Activated CD4-positive, alpha-beta T cell treated with anti-CD3 and anti-CD28 coated beads, Interleukin-2, amount 10 ng/mL, durations not matched to agents 7 days and 5 days (primary cell): ENCODE results near the gene KLK12. TPM values are rescaled to one million over a fixed set of nuclear protein-coding genes. Genes with fewer than 3 reads are reported as not detected.
A peak's percentile ranks its signal among the peaks of the same experiment; 100 is the strongest.

Source experiments
- CTCF ChIA-PET: fragments of 350-600 bp; sonication (Branson Sonifier 250); formaldehyde crosslinking; loops from one replicate; lab custom pipeline; 2021; ENCODE audit warnings: antibody characterized with exemption; lab: Charles Lee
- POLR2A ChIA-PET: fragments of 350-600 bp; sonication (Branson Sonifier 250); formaldehyde crosslinking; loops from one replicate; lab custom pipeline; 2021; ENCODE audit warnings: antibody characterized with exemption; lab: Charles Lee
- DNase-seq: peaks from one replicate; pipeline ENCODE4 v3.0.0-alpha.2; 2020
- H3K27ac Mint-ChIP-seq: one replicate; pipeline ENCODE4 v1.8.0; 2021; ENCODE audit warnings: mild to moderate bottlenecking, moderate library complexity, mixed read lengths
- H3K27me3 Mint-ChIP-seq: one replicate; pipeline ENCODE4 v1.8.0; 2021; ENCODE audit warnings: mixed read lengths
- H3K36me3 Mint-ChIP-seq: one replicate; pipeline ENCODE4 v1.8.0; 2021; ENCODE audit warnings: low read depth, mixed read lengths
- H3K4me1 Mint-ChIP-seq: one replicate; pipeline ENCODE4 v1.8.0; 2021; ENCODE audit warnings: mixed read lengths
- H3K4me3 Mint-ChIP-seq: one replicate; pipeline ENCODE4 v1.8.0; 2021; ENCODE audit warnings: mild to moderate bottlenecking, moderate library complexity, mixed read lengths
- H3K9me3 Mint-ChIP-seq: one replicate; pipeline ENCODE4 v1.8.0; 2021; ENCODE audit warnings: mixed read lengths
- total RNA-seq, 2 experiments: library from RNA; stranded (reverse); gene quantifications; one replicate each; pipeline ENCODE4 v1.2.3, GENCODE V29; 2021

The KLK12 gene
- total RNA-seq, 2 experiments from 2014 or later: not detected

DNA sequence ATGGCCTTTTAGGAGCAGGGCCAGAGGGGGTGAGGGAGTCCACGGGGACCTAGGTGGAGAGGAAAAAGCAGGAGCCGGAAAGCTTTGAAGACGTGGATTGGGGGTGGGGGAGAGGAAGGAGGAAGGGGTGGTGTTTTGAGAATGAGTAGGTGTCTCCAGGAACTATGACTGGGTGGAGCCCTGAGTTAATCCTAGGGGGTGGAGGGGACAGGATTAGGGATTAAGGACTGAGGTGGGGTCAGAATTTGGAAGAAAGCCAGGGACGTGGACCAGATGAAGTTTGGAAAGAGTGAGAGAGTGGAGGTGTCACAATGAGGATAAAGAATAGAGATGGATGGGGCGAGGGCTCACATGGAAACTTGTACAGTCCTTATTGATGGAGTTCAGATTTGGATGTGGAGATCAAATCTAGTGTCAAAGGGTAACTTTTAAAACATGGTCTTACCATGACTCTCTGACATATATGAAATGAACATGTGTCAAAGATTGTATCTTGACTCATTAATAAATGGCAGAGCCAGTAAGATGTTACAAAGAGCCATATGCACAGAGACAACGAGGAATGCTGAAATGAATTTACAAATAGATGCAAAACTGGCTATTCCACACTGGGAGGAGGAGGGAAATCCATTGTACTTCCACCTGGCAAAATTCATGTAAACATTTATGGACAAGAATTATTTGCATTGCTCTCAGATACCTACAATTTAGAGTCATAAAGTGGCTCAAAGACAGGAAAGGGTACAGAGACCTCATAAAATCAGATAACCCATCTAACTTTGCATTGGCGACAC, 31.8 kb upstream of the KLK12 start:
- H3K4me1 Mint-ChIP-seq: peaks cover 3% of the 10 kb centered on the region
- H3K27ac Mint-ChIP-seq: no peak overlapping the region
- H3K4me3 Mint-ChIP-seq: no peak overlapping the region
- ChIA-PET CTCF (interaction anchor here (0.6 to 1.0 kb wide), 2 partner anchors 34 to 157 kb away, joined by 3 read pairs; no protein-coding TSS in a partner anchor), POLR2A (no interaction called here)
- H3K36me3 Mint-ChIP-seq: no peaks in the 10 kb centered on the region
- DNase-seq: no peak
- H3K27me3 Mint-ChIP-seq: peaks cover 25% of the 10 kb centered on the region
- no peaks in the 10 kb centered on the region for H3K9me3 Mint-ChIP-seq

DNA sequence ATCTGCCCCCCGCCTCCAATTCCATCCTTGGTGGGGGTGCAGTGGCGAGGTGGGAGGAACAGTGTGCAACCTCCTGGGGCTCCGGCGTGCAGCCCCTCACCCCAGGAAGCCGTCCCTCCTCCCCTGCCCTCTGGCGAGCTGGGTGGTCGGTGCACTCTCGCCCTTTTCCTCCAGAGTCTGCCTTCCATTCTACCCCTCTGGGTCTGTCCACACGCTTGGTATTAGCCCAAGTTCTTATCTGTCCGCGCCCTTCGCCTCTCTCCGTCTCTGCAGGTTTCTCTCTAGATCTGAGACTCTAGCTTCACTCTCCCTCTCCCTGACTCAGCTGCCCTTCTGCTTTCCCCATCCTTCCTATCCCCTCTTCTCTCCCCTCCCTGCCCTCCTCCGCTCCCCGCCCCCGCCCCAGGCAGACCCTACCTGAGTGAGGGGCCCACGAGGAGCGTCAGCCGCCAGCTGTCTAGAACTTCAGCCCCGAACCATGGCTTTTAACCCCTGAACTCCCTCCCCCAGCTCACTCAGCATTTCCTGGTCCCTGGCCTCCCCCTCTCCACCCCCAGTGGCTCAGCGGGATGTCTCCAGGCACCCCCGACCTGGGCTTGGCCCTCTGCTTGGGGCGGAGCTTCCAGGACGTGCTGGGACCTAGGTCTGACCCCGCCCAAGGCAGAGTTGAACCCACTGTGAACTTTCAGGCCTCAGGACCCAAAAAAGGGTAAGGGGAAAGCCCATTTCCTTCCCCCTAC, 30.6 kb upstream of the KLK12 start:
- Mint-ChIP-seq H3K4me1 (peaks cover 3% of the 10 kb centered on the region), H3K27ac (no peak overlapping the region), H3K4me3 (no peak overlapping the region), H3K27me3 (peaks cover 30% of the 10 kb centered on the region), H3K36me3 (no peaks in the 10 kb centered on the region), H3K9me3 (no peaks in the 10 kb centered on the region)
- CTCF ChIA-PET: interaction anchor here (0.6 kb wide), 1 partner anchor 158 kb away, joined by 3 read pairs; no protein-coding TSS in a partner anchor
- no peak for DNase-seq
- POLR2A ChIA-PET: no interaction called here

DNA sequence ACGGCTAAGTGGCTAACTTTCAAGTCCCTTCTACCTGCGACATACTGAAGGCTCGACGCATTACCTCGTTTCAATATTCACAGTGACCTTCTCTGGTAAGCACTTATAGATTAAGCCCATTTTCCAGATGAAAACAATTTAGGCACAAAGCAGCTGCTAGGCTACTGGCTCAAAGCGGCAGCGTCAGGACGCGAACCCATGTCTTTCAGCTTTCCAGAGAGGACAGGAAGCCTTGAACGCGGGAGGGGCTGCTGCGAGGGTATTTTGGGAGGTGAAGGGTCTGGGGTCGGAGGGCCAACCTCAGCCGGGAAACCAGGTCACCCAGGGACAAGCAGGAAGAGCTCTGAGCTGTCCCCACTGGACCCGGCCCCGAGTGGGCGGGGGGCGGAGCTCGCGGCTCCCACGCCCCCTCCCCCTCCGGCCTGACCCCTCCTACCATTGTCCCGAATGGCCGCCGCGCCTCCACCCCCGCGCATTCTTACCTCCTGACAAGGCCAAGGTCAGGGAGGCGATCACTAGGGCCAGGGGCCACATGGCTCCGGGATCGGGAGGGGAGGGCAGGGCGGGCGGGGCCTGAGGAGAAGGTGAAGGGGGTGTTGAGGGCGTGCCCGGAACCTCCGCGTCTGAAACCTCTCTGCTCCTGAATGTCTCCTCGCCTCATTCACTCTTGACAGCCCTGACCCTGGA, 29.9 kb upstream of the KLK12 start, which contains the start of gene KLK13:
KLK13 (minus strand) TSS at position 559 of the 687 bp plus-strand sequence; CDS start at position 534, 25 bp downstream.
- Mint-ChIP-seq H3K36me3 (no peaks in the 10 kb centered on the region), H3K4me3 (no peak within 1 kb of the TSS), H3K9me3 (no peaks in the 10 kb centered on the region), H3K27me3 (peaks cover 30% of the 10 kb centered on the region), H3K4me1 (peaks cover 3% of the 10 kb centered on the region), H3K27ac (no peak within 1 kb of the TSS)
- POLR2A ChIA-PET: no interaction called here
- DNase-seq: no peak
- CTCF ChIA-PET: no interaction called here

DNA sequence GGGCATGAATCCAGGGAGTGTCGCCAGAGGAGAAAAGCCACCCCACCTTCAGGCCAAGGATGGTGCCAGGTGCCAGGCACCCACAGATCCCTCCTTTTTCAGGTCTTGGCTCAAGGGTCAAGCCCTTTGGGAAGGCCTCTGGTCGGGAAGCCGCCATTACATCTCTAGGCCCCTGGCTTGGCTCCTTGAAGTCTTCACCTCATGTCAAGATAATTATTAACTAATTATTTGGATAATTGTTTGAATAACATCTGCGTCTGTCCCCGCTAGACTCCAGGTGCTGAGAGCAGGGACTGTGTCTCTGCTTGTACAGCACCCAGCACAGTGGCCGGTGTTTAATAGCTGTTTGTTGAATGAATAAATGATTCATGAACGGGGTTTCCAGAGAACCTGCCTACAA, 28.9 kb upstream of the KLK12 start:
- H3K27ac Mint-ChIP-seq: no peak overlapping the region
- H3K4me3 Mint-ChIP-seq: no peak overlapping the region
- H3K36me3 Mint-ChIP-seq: no peaks in the 10 kb centered on the region
- ChIA-PET CTCF (interaction anchor here (1.6 kb wide), 1 partner anchor 19 kb away, joined by 5 read pairs; no protein-coding TSS in a partner anchor), POLR2A (no interaction called here)
- peaks cover 33% of the 10 kb centered on the region for H3K27me3 Mint-ChIP-seq
- no peak for DNase-seq
- H3K4me1 Mint-ChIP-seq: peaks cover 3% of the 10 kb centered on the region
- H3K9me3 Mint-ChIP-seq: no peaks in the 10 kb centered on the region

DNA sequence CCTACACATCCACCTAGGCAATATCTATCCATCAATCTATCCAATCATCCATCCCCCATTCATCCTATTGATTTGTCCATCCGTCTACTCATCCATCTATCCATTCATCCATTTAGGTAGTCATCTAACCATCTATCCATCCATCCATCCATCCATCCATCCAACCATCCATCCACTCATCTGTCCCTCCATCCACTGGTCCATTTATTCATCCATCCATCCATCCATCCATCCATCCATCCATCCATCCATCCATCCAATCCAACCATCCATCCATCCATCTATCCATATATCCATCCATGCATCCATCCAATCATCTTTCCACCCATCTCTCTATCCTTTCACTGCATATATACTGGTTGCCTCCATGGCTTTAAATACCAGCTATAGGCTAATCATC, 26.2 kb upstream of the KLK12 start:
- Mint-ChIP-seq H3K27ac (no peak overlapping the region), H3K27me3 (peaks cover 27% of the 10 kb centered on the region), H3K36me3 (no peaks in the 10 kb centered on the region), H3K4me3 (no peak overlapping the region), H3K9me3 (no peaks in the 10 kb centered on the region), H3K4me1 (peaks cover 2% of the 10 kb centered on the region)
- no peak for DNase-seq
- POLR2A ChIA-PET: no interaction called here
- CTCF ChIA-PET: no interaction called here

DNA sequence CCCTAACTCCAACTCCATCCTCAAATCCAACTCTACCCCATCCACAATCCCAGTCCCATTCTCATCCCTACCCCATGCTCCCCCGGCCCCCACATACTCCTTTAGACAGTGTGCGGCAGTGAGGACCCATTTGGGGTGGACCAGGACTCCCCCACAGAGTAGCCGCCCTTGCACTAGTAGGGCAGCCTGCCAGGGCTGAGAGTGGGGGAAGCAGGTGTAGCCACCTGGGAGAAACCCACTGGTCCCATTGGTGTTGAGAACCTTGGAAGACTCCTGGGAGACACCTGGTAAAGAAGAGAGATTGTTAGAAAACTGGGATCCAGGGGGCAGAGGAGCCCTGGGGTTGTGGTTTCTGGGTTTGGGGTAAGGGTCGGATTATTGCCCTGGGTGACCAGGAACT, 25.5 kb upstream of the KLK12 start:
- ChIA-PET CTCF (no interaction called here), POLR2A (no interaction called here)
- Mint-ChIP-seq H3K4me1 (no peaks in the 10 kb centered on the region), H3K27ac (no peak overlapping the region), H3K36me3 (no peaks in the 10 kb centered on the region), H3K9me3 (no peaks in the 10 kb centered on the region), H3K27me3 (peaks cover 28% of the 10 kb centered on the region), H3K4me3 (no peak overlapping the region)
- DNase-seq: no peak

DNA sequence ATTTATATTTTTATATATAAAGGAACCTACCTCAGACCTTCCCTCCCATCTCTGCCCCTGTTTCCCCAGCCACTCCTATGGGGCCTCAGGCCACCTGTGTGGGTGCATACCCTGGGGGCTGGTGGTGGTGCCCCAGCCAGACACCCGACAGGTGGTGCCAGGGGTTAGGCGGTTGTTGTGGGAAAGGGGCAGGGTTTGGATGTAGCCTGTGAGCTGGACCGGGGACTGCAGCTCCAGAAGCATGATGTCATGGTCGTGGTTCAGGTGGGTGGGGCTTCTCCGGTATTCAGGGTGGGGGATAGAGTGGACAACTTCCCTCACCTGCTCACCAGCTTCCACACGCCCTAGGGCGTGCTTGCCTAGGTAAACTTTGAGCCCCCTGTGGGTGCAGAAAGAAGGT, 24.9 kb upstream of the KLK12 start:
- peaks cover 25% of the 10 kb centered on the region for H3K27me3 Mint-ChIP-seq
- H3K36me3 Mint-ChIP-seq: no peaks in the 10 kb centered on the region

DNA sequence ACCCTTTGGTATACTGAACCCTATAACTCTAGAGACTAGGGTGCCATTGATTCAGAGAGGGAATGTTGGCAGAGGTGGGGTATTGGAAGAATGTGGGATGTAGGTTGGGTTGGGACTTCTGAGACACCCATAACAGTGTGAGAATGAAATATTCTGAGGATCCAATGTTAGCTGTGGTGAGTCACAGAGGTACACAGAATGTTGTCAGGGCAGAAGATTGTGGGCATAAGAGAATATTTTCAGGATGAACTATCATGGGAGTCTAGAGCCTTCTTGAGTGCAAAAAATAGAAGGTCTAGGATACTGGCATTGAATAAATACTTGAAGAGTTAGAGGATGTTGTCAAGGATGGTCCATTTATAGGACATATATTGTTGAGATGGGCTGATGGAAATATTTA, 21.1 kb upstream of the KLK12 start:
- Mint-ChIP-seq H3K4me3 (no peak overlapping the region), H3K9me3 (no peaks in the 10 kb centered on the region), H3K27me3 (peaks cover 29% of the 10 kb centered on the region), H3K36me3 (no peaks in the 10 kb centered on the region), H3K27ac (no peak overlapping the region), H3K4me1 (no peaks in the 10 kb centered on the region)
- POLR2A ChIA-PET: no interaction called here
- no peak for DNase-seq
- CTCF ChIA-PET: no interaction called here

More for the DNA sequence above, 24.9 kb upstream of the KLK12 start:
- no peaks in the 10 kb centered on the region for H3K9me3 Mint-ChIP-seq
- H3K4me1 Mint-ChIP-seq: no peaks in the 10 kb centered on the region
- no peak for DNase-seq
- ChIA-PET POLR2A (no interaction called here), CTCF (no interaction called here)
- no peak overlapping the region for H3K27ac Mint-ChIP-seq
- no peak overlapping the region for H3K4me3 Mint-ChIP-seq

DNA sequence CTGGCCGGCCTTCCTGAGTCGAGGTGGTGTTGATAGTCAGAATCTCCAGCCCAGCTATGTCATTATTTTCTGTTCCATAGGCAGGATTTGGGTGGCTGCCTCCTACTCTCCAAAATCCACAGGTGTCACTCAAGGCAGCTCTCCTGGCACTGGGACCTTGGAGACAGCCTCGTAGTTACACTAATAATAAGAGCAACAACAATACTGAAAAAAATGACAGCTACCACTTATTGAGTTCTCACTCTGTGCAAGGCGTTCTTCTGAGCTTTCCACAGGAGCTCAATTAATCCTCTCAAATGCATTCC, 12.2 kb upstream of the KLK12 start:
- CTCF ChIA-PET: no interaction called here
- H3K4me1 Mint-ChIP-seq: no peaks in the 10 kb centered on the region
- no peak overlapping the region for H3K4me3 Mint-ChIP-seq
- no peaks in the 10 kb centered on the region for H3K9me3 Mint-ChIP-seq
- peaks cover 8% of the 10 kb centered on the region for H3K27me3 Mint-ChIP-seq
- no peak overlapping the region for H3K27ac Mint-ChIP-seq
- H3K36me3 Mint-ChIP-seq: no peaks in the 10 kb centered on the region
- POLR2A ChIA-PET: no interaction called here
- DNase-seq: no peak

DNA sequence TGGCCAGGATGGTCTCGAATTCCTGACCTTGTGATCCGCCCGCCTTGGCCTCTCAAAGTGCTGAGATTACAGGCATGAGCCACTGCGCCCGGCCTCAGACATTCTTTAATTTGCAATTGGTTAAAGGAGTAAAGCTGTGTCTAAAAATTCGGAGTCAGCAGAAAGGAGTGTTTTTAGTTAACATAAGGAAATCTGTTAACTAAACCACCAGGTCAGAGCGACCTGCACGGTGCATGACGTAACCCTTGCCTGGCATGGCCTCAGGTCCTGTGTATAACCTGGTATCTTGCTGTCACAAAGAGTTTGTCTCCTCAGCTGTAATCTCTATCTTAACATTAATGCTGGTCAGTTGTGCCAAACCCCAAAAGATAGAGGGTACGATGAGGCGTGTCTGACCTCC, 9.5 kb upstream of the KLK12 start:
- ChIA-PET POLR2A (no interaction called here), CTCF (interaction anchor here (0.8 to 1.5 kb wide), 3 partner anchors 9 to 47 kb away, joined by 3 to 5 read pairs (median 3); partner anchors contain the start of gene KLK12)
- no peak overlapping the region for H3K27ac Mint-ChIP-seq
- H3K9me3 Mint-ChIP-seq: no peaks in the 10 kb centered on the region
- peaks cover 8% of the 10 kb centered on the region for H3K27me3 Mint-ChIP-seq
- DNase-seq: no peak
- no peak overlapping the region for H3K4me3 Mint-ChIP-seq
- no peaks in the 10 kb centered on the region for H3K4me1 Mint-ChIP-seq
- no peaks in the 10 kb centered on the region for H3K36me3 Mint-ChIP-seq

DNA sequence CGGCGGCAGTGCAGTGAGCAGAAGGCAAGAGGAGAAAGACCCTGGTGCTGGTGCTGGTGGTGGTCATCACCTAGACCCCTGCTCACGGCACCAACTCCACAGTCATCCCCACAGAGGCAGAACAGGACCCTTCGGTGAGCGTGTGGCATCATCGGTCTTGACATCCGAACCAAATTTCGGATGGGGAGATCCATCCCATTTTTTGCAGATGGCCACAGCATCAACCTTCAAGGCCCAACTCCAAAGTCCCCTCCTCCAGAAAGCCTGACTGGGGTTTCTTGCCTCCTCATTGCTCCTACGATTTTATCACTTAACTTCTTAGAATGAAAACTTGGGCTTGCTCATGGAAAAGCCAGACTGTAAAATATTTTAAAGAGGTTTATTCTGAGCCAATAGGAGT, 8.7 kb upstream of the KLK12 start:
- H3K36me3 Mint-ChIP-seq: no peaks in the 10 kb centered on the region
- H3K4me3 Mint-ChIP-seq: no peak overlapping the region
- peaks cover 8% of the 10 kb centered on the region for H3K27me3 Mint-ChIP-seq
- DNase-seq: no peak
- POLR2A ChIA-PET: no interaction called here
- H3K9me3 Mint-ChIP-seq: no peaks in the 10 kb centered on the region
- CTCF ChIA-PET: interaction anchor here (0.8 kb wide), 1 partner anchor 8 kb away, joined by 3 read pairs; the partner anchor contains the start of gene KLK12
- H3K4me1 Mint-ChIP-seq: no peaks in the 10 kb centered on the region
- H3K27ac Mint-ChIP-seq: peak overlapping the region; percentile 44

DNA sequence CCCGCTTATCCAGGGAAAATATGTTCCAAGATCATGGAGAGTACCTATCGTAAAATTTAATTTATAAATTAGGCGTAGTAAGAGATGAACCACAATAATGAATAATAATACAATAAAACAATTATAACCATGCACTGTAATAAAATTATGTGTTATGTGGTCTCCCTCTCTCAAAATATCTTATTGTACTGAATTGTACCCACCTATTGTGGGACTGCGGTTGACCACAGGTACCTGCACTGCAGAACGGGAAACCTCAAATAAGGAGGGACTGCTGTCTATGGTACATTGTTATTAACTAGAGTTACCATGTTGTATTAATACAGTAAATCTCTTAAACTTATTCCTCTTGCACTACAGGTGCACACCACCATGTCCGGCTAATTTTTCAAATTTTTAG, 5.3 kb upstream of the KLK12 start:
- CTCF ChIA-PET: no interaction called here
- H3K4me3 Mint-ChIP-seq: no peak overlapping the region
- no peaks in the 10 kb centered on the region for H3K36me3 Mint-ChIP-seq
- no peaks in the 10 kb centered on the region for H3K27me3 Mint-ChIP-seq
- POLR2A ChIA-PET: no interaction called here
- no peak for DNase-seq
- no peak overlapping the region for H3K27ac Mint-ChIP-seq
- no peaks in the 10 kb centered on the region for H3K9me3 Mint-ChIP-seq
- H3K4me1 Mint-ChIP-seq: no peaks in the 10 kb centered on the region

DNA sequence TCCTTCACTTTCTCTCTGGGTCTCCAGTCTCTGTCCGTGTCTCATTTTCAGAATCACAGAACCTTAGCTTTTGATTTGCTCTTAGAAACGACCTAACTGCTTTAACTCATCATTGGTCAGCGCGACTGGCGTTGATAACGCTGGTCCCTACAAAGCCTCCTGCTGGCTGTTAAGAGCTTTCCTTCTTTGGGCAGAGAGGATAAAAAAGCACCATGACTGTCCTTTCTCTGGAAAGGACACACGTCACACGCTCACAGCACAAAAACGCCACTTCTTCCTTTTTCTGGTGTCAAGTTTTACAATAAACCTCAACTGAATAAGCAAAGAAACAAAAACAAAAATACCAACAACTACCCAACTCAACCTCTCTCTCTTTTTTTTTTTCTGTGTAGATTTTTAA, 1.7 kb upstream of the KLK12 start:
- no peak overlapping the region for H3K4me3 Mint-ChIP-seq
- H3K27ac Mint-ChIP-seq: no peak overlapping the region
- H3K36me3 Mint-ChIP-seq: no peaks in the 10 kb centered on the region
- DNase-seq: no peak
- ChIA-PET CTCF (no interaction called here), POLR2A (no interaction called here)
- H3K27me3 Mint-ChIP-seq: peaks cover 3% of the 10 kb centered on the region
- no peaks in the 10 kb centered on the region for H3K9me3 Mint-ChIP-seq
- no peaks in the 10 kb centered on the region for H3K4me1 Mint-ChIP-seq
